K562 (cell line): Measurements from ENCODE around the gene TNFRSF13B. TPM values are rescaled to one million over a fixed set of nuclear protein-coding genes. Genes with fewer than 3 reads are reported as not detected.

ENCODE experiments used
- ATAC-seq: fragments of 200-7000 bp; cut with Tn5 transposase; 3 replicates; pipeline ENCODE4 v1.9.1; 2020; ENCODE audit warnings: moderate library complexity
- BruUV-seq: library from RNA; stranded (reverse); fragments of 400-500 nt; replicated peaks from 2 replicates; lab custom pipeline; 2021; lab: Mats Ljungman, UMichigan
- CTCF ChIA-PET: fragments of 300-600 bp; formaldehyde crosslinking; extraction: SDS; loops from one replicate; lab custom pipeline; 2021; ENCODE audit warnings: low intra/inter-chr PET ratio; lab: Yijun Ruan, JAX
- POLR2A ChIA-PET: fragments of 300-600, 350-650 bp; sonication (Branson Sonifier 250); formaldehyde crosslinking; extraction: SDS; loops from one replicate; lab custom pipeline; 2021; ENCODE audit warnings: antibody characterized with exemption, inconsistent platforms; lab: Yijun Ruan, JAX
- DNase-seq, 4 experiments: peaks; one replicate each; pipeline versions ENCODE4 v3.0.0 to v3.0.0-alpha.2; 2011 to 2018; ENCODE audit warnings: low spot score in 3 of 4, mixed read lengths in 3 of 4; ENCODE audit errors: extremely low read depth in 1 of 4
- FAIRE-seq: peaks from 2 replicates; lab custom pipeline; 2011; peaks lifted over from hg19 to GRCh38; lab: Jason Lieb, UNC
- H2AFZ ChIP-seq: 2 replicates; pipeline ENCODE4 v1.6.0; 2011; ENCODE audit warnings: low read depth, low read length, control low read depth, inconsistent platforms
- H3K27ac ChIP-seq: fragments of 200-600 bp; 3 replicates; pipeline ENCODE4 v1.8.0; 2011; ENCODE audit warnings: low read depth, mild to moderate bottlenecking, control low read depth, inconsistent platforms, low read length, moderate library complexity, mixed read lengths; ENCODE audit errors: extremely low read depth
- H3K27me3 ChIP-seq, 2 experiments: fragments of 300-600 bp in 1 of 2; 2 replicates in 1 of 2; 3 replicates in 1 of 2; pipeline versions ENCODE4 v1.6.0 to v1.8.0; 2011; ENCODE audit warnings: inconsistent platforms in 2 of 2, low read length in 2 of 2, mild to moderate bottlenecking in 1 of 2, mixed read lengths in 1 of 2, moderate library complexity in 1 of 2; ENCODE audit not compliant: control insufficient read depth in 2 of 2, insufficient read depth in 2 of 2
- H3K36me3 ChIP-seq: fragments of 300-600 bp; 3 replicates; pipeline ENCODE4 v1.8.0; 2011; ENCODE audit warnings: mild to moderate bottlenecking, low read length, inconsistent platforms; ENCODE audit not compliant: control insufficient read depth, insufficient read depth
- H3K4me1 ChIP-seq, 2 experiments: fragments of 200-600 bp in 1 of 2; replicated peaks in 1 of 2; 2 replicates in 1 of 2; 3 replicates in 1 of 2; pipeline versions ENCODE4 v1.5.1 to v1.8.0; 2011; ENCODE audit warnings: inconsistent platforms in 2 of 2, low read length in 2 of 2, mild to moderate bottlenecking in 1 of 2, mixed read lengths in 1 of 2, moderate library complexity in 1 of 2; ENCODE audit not compliant: control insufficient read depth in 2 of 2, insufficient read depth in 2 of 2
- H3K4me2 ChIP-seq: 2 replicates; pipeline ENCODE4 v1.6.1; 2011; ENCODE audit warnings: low read length, control low read depth, inconsistent platforms, mixed read lengths; ENCODE audit not compliant: insufficient read depth
- H3K4me3 ChIP-seq: fragments of 200-600 bp; sonication (generic), shearing (Covaris generic); 2 replicates; pipeline ENCODE4 v1.5.1; 2016; ENCODE audit warnings: control low read depth, inconsistent platforms
- H3K79me2 ChIP-seq: fragments of 200-600 bp; 3 replicates; pipeline ENCODE4 v1.8.0; 2011; ENCODE audit warnings: low read length, inconsistent platforms; ENCODE audit not compliant: control insufficient read depth, insufficient read depth
- H3K9ac ChIP-seq, 2 experiments: 2 replicates each; pipeline versions ENCODE4 v1.6.0 to v1.6.1; 2011; ENCODE audit warnings: low read depth in 2 of 2, low read length in 2 of 2, control low read depth in 1 of 2, inconsistent platforms in 1 of 2, mild to moderate bottlenecking in 1 of 2, mixed read lengths in 1 of 2; ENCODE audit not compliant: insufficient read depth in 1 of 2
- H3K9me1 ChIP-seq: one replicate; pipeline ENCODE4 v1.6.0; 2011; ENCODE audit warnings: inconsistent platforms, mild to moderate bottlenecking, low read length, moderate library complexity; ENCODE audit not compliant: control insufficient read depth, insufficient read depth
- H3K9me3 ChIP-seq: replicated peaks from 2 replicates; pipeline ENCODE4 v1.5.1; 2011; ENCODE audit warnings: low read depth, low read length, inconsistent platforms; ENCODE audit not compliant: control insufficient read depth, insufficient read depth
- H4K20me1 ChIP-seq: replicated peaks from 2 replicates; pipeline ENCODE4 v1.6.1; 2011; ENCODE audit warnings: low read length, inconsistent platforms, mixed read lengths; ENCODE audit not compliant: control insufficient read depth, insufficient read depth
- CHD2 ChIP-seq: IDR thresholded peaks from 2 replicates; pipeline ENCODE4 v1.6.1; 2011; ENCODE audit warnings: low read depth, low read length
- HMG20B ChIP-seq: fragments of 250-450 bp; sonication (Bioruptor Pico); IDR thresholded peaks from 2 replicates; pipeline ENCODE4 v1.5.0; 2021; ENCODE audit warnings: mild to moderate bottlenecking
- MEF2D ChIP-seq: conservative IDR thresholded peaks from 2 replicates; pipeline ENCODE4 v1.6.1; 2016; ENCODE audit warnings: low read depth, missing genetic modification characterization, missing compliant biosample characterization
- NELFE ChIP-seq: IDR thresholded peaks from 2 replicates; pipeline ENCODE4 v1.6.1; 2011; ENCODE audit warnings: mild to moderate bottlenecking; ENCODE audit not compliant: insufficient read depth, insufficient read length
- NFRKB ChIP-seq: fragments of 450-650 bp; IDR thresholded peaks from 2 replicates; pipeline ENCODE4 v1.6.1; 2016; ENCODE audit warnings: low read depth
- PCBP1 ChIP-seq: fragments of 200-400 bp; formaldehyde crosslinking; IDR thresholded peaks from 2 replicates; pipeline ENCODE4 v1.6.1; 2018; ENCODE audit warnings: mild to moderate bottlenecking, low read depth, low read length; ENCODE audit not compliant: poor library complexity, severe bottlenecking
- SRF ChIP-seq, 2 experiments: fragments of 250-450, 450-650 bp in 1 of 2; sonication (Bioruptor Pico) in 1 of 2; sonication (generic) in 1 of 2; formaldehyde crosslinking; IDR thresholded peaks; 2 replicates each; pipeline versions ENCODE4 v1.5.0 to v1.5.1; 2020 to 2022; ENCODE audit warnings: mild to moderate bottlenecking in 1 of 2, missing genetic modification reagents in 1 of 2
- XRCC4 ChIP-seq: IDR thresholded peaks from one replicate; pipeline ENCODE4 v1.6.1; 2011; ENCODE audit not compliant: insufficient read depth, insufficient read length; ENCODE audit errors: extremely low read depth
- ZC3H4 ChIP-seq: sonication (generic); formaldehyde crosslinking; IDR thresholded peaks from 2 replicates; pipeline ENCODE4 v1.9.0; 2021; ENCODE audit warnings: missing genetic modification reagents, borderline replicate concordance
- WGBS: fragments of 100-300 bp; shearing (Covaris generic); methylation state at CpG from one replicate; pipeline ENCODE4 v1.1.6; 2016; ENCODE audit warnings: low coverage, mixed read lengths; ENCODE audit not compliant: insufficient coverage; ENCODE audit errors: missing lambda C conversion rate; 5-methylcytosine and 5-hydroxymethylcytosine counted together
- in situ Hi-C: fragments of 300-500 bp; cut with MboI; formaldehyde crosslinking; loops from 4 replicates; pipeline ENCODE4 v1.15.0; 2018; ENCODE audit warnings: inconsistent platforms, mixed read lengths
- intact Hi-C: fragments of 100-400 bp; cut with micrococcal nuclease; formaldehyde crosslinking; loops from 2 replicates; pipeline ENCODE4 v1.14.2; 2022
- polyA plus RNA-seq, 8 experiments: library from polyadenylated mRNA; depleted of rRNA in 4 of 8; stranded (reverse) in 5 of 8; unstranded in 3 of 8; fragments of >200 nt; fragmentation: Nextera tagmentation in 2 of 8; fragmentation: Illumina TruSeq in 1 of 8; extraction: Ambion mirVana in 2 of 8; extraction: Trizol in 1 of 8; gene quantifications; 2 replicates each; pipeline versions ENCODE4 v1.2.1 to v1.2.3, GENCODE V29; 2011 to 2014; ENCODE audit warnings: inconsistent platforms in 1 of 8, missing spikeins in 1 of 8
- total RNA-seq, 7 experiments: library from RNA; depleted of rRNA in 6 of 7; stranded (reverse); fragments of >200 nt in 6 of 7; fragmentation: Illumina TruSeq in 2 of 7; extraction: Trizol in 2 of 7; gene quantifications; 2 replicates each; pipeline versions ENCODE4 v1.2.1 to v1.2.3, GENCODE V29; 2011 to 2021; ENCODE audit warnings: low replicate concordance in 1 of 7

The TNFRSF13B gene
- total and polyA plus RNA-seq, 9 of the 15 experiments (the other 6 are each of a cell fraction or from before 2014, with no cell fraction given) = not detected

DNA sequence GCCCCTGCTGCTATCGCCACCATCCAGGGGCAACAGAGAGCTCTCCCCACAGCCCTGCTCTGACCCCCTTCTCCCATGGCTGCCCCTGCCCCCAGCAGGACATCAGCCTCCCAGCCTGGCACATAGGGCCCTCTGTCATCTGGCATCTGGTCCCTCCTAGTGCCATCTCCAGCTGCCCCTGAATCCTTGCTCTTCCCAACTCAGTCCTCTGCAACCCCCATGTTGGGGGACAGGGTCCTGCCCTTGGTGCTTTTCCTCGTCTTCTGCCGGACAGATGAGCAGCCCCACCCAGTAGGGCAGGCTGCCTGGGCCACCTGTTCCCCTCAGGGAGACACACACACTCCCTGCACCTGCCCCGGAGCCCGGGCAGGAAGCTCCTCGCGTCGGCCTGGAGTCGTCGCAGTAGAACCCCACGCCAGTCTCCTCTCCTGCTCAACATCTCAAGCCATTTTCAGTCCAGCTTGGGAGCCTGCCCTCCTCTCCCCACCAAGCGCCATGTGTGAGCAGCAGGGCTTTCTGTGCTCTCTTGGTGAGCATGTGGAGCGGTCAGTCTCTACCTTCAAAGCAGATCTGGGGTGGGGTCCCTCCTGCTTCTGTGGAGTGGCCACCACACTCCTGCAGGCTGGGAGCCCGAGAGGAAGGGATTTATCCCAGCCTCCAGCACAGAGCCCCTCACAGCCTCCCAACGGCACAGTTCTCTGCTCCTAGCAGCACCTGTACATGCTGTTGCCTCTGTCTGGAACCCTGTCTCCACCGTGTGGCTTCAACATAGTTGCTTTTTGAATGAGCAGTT is 28.2 kb downstream of the TNFRSF13B start (continued):
- no peak for TF ChIP-seq MEF2D (tag)
- no peak for TF ChIP-seq XRCC4
- no peak for TF ChIP-seq HMG20B (CRISPR knock-in tag)
- TF ChIP-seq SRF (CRISPR knock-in tag; IDR thresholded peaks at IDR 0.05) = no peak

DNA sequence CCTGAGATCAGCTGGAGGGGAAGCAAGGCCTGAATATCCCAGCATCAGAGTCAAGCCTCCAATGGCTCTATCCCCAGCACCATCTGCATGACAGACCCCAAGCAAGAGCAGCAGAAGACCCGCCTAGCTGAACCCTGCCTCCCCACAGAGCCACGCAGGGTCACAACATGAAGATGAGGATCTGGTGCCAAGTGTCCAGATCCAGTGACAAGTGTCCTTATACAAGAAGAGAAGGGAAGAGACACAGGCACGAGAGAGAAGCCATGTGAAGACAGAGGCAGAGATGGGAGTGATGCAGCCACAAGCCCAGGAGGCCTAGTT is 28.9 kb downstream of the TNFRSF13B start:
- in situ Hi-C loops (no loop called here), intact Hi-C loops (no loop called here)
- Histone ChIP-seq H3K4me1 (no peaks in the 10 kb centered on the region; a peak in 1 of 5 replicates), H3K79me2 (no peaks in the 10 kb centered on the region), H3K36me3 (no peaks in the 10 kb centered on the region), H3K27ac (no peak overlapping the region), H3K4me3 (no peak overlapping the region), H3K9ac (no peak overlapping the region), H3K9me3 (no peaks in the 10 kb centered on the region), H3K4me2 (no peak overlapping the region), H3K27me3 (peaks cover 0 to 57% of the 10 kb centered on the region in 2 experiments; a peak in 2 of 5 replicates), H4K20me1 (no peaks in the 10 kb centered on the region), H2AFZ (no peak overlapping the region), H3K9me1 (no peaks in the 10 kb centered on the region)
- no TSS peak for BruUV-seq
- no peak for DNase-seq
- ChIA-PET CTCF (no interaction called here), POLR2A (no interaction called here)
- ATAC-seq = no peak
- no peak for TF ChIP-seq PCBP1
- TF ChIP-seq NFRKB = no peak
- TF ChIP-seq ZC3H4 (CRISPR knock-in tag) = no peak
- no peak for TF ChIP-seq CHD2
- no peak for TF ChIP-seq NELFE
- FAIRE-seq = no peak
- WGBS = 0% methylated on average over 2 of the region's 3 CpGs
